Effector CD8-positive, alpha-beta T cell (primary cell): ENCODE measurements around the gene NKD2.
"Not testable (repeated sequence)": the region's sequence is repeated elsewhere in the genome, so short reads cannot be mapped to it uniquely, and the experiment has no call there.

Experiments used
- DNase-seq: peaks from one replicate; lab custom pipeline; 2025; lab: John Stamatoyannopoulos, UW

NKD2 gene

DNA sequence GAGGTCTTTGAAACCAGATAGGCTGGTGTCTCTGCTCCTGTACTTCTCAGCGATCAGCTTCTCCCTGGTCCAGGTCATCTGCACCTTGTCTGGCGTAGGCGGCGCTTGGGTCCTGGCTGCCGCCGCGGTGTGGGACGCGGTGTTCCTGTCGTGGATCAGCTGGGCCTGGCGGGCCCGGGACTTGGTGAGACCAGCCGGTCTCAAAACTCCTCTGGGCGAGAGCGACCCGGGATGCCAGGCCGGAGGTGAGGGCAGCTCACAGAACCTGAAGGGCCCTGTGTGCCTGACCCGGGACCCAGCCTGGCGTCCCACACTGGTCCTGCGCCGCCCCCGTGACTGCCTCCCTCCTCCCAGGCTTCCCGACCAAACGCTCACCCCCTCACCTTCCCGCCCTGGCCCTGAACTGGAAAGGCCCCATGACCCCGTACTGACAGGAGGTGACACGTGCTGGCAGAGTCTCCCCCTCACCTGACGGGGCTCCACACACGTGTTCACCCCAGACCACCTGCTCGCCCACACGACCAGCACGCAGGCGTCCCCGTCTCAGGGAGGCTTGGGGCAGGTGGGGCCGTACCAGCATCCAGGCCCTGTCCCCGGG, 49.0 kb downstream of the NKD2 start:
- DNase-seq: no peak

DNA sequence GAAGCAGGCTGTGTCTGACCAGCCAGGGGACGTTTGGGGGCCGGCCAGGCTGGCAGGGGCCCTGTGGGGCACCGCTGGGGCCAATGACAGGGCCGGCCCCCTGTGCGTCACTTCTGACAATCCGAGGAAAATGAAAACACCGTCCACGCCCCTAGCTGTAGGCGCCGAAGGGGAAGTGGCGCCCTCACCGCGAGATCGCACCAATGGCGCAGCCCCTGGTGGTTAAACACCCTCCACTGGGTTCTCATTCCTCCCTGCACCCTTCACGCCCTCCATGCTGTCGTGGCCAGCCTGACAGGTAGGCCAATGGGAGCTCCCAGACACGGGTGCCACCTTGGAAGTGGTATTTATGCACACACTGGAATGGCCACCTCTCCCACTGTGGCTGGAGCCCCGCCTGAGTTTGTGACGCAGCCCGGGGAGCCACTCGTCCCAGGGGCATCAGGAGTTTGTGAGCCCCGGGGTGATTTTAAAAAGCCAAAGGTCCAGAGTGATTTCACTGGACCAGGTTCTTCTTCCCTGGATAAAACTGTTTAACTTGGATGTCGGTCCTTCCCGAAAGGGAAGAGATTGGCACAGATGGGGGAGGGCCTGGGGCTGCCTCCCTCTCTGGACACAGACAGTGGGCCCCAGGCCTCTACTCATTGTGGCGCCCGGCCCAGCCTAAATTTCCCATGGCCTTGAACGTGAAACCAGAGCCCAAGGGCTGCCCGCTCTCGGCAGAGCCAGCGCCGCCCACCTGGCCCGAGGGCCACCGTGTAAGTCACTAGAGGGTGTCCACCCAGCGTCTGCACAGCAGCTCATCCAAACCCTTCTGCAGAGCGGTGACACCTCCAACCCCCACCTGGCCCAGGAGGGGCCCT, 49.7 kb downstream of the NKD2 start:
- DNase-seq: no peak

DNA sequence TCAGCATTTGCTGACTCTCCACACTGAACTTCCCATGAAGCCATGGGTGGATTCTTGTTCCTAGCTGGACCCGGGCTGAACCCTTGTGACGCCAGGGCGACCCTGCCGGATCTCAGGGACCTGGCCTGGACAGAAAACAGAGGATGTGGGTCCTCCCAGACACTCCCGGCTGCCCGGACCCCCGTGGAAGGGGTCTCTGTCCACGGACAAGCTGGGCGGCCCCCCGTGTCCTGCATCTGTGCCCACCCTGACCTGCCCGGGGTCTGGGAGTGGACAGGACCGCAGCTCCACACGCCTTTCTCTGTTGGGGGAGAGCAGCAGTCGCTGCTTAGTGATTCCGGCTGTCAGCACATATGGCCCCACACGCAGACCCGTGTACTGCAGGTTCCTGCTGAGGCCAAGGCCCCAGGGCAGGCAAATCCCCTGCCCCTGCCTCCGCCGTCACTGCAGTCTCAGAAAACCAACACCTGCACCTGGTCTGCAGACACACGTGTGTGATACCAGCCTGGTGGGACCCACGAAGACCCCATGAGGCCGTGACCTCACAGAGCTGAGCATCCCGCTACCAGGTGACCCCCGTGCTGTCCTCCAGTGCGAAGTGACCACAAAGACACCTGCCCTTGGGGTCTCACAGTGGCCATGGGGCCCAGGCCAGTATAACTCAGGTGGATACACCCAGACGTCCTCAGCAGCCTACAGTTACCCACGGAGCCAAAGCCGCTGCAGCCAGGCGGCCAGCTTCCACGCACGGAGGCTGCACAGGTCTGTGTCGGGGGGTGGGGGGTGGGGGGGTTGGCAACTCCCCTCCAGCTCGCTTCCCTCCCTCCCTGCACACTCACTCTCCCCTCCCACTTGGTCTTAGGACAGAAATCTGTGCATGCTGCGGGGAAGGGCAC, 50.6 kb downstream of the NKD2 start:
- DNase-seq: no peak

DNA sequence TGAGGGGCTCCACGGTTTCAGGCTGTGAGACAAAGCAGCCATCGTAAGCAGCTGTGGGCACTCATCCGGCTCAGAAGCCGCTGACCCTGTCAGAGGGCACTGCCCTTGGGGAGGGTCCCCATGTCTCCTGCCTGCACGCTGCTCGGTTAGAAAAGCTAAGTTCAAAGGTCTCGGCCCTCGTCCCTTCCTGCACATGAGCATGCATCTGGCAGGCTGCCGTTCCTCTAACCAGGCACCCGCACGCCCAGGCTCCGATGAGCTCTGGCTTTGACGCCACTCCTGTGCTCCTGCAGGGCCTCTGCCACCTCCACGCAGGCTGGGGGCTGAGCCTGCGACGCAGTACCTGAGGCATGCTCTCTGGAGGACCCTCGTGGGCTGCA, 51.3 kb downstream of the NKD2 start:
- no peak for DNase-seq

DNA sequence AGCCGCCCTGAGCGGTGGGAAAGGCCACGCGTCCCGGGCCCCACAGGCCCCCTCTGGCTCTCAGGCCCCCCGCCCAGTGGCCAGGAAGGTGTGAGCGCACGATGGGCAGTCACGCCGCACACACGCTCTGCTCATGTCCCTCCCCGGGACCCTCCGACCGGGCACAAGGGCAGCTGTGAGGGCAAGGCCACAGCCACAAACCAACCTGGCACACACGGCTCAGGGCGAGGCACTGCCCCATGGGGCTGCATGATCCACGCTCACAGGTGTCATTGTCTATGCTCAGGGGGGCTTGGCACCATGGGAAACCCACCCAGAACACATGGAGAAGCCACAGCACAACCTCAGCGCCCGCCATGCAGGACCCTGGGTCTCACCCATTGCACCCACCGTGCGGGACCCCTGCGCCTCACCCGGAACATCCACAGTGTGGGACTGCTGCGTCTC, 52.0 kb downstream of the NKD2 start:
- DNase-seq: no peak

DNA sequence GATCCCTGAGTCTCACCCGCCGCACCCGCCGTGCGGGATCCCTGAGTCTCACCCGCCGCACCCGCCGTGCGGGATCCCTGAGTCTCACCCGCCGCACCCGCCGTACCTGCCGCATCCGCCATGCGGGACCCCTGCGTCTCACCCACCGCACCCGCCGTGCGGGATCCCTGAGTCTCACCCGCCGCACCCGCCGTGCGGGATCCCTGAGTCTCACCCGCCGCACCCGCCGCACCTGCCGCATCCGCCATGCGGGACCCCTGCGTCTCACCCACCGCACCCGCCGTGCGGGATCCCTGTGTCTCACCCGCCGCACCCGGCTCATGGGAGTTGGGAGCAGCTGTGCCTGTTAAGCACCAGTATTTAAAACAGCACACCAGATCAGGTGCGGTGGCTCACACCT, 52.7 kb downstream of the NKD2 start:
- not testable (repeated sequence) for DNase-seq

DNA sequence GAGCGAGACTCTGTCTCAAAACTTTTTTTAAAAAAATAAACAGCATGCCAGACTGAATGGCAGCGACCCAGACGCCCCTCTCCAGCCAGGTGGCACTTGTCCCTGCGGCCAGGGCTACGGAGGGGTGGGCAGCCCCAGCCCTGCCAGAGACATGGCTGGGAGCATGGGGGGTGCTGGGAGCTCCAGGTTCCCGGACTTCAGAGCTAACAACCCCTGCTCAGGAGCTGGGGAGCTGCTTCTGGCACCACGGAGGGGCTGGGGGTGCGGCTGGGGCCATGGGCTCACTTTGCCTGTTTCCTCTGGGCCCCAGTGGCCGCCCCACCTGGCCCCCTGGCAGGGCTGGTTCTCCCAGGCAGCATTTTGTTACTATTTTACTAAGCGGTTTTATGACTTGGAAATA, 53.3 kb downstream of the NKD2 start:
- DNase-seq: no peak

DNA sequence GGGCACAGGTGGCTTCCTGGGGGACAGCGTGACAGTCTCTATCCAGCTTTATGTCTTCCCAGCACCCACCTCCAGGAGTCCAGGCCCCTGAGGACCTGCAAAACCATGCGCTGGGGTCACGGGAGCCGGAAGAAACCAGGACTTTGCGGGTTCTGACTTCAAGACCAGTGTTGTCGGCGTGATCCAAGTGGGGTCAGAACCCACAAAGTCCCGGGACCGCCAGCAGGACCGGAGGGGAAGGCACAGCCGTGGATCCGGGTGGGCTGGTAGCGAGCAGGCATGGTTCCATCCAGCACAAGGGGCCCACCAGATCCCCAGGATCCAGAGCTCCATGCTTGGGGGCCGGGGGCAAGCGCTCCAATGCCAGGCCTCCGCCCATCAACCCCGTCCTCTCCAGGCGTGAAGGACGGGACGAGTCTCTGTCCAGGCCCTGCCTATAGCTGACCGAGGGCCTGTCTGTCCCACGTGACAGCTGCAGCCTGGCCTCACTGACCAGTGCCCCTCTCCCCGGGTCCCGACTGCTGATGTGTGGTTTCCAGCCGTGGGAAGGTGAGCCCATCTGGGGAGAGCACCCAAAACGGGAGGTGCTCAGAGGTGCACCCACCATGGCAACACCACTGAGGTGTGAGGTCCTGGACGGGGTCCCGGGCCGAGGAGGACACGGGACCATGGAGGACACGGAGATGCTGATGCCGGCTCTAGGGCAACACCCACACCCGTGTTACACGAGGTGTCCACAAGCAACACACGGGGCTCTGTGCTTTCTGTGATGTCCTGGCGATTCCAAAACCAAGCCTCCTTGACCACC, 54.4 kb downstream of the NKD2 start:
- DNase-seq: no peak

DNA sequence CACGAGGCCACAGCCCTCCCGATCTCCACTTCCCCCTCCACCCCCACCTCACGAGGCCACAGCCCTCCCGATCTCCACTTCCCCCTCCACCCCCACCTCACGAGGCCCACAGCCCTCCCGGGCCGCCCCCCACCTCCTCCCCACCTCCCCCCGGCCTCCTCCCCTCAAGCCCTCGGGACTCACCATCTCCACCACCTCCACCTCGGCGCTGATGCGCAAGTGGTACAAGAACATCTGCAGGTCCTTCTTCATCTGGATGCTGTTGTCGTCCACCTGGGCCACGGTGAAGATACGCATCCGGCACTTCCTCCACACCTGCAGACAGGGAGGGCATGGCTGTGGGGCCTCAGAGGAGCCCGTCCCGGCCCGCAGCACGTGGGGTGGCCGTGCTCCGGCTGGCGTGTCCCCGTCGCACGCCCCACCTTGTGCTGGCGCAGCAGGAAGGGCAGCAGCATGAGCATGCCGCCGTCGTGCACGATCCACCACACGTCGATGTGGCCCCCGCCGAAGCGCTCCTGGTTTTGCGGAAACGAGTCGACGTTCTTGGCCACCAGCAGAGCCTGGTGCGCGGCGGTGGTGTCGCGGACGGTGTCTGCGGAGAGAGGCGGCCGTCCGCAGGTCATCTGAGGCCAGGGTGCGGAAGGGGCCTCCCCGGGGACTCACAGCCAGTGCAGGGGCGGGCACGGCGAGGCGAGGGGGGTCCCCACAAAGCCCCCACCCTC, 55.2 kb downstream of the NKD2 start:
- no peak for DNase-seq

DNA sequence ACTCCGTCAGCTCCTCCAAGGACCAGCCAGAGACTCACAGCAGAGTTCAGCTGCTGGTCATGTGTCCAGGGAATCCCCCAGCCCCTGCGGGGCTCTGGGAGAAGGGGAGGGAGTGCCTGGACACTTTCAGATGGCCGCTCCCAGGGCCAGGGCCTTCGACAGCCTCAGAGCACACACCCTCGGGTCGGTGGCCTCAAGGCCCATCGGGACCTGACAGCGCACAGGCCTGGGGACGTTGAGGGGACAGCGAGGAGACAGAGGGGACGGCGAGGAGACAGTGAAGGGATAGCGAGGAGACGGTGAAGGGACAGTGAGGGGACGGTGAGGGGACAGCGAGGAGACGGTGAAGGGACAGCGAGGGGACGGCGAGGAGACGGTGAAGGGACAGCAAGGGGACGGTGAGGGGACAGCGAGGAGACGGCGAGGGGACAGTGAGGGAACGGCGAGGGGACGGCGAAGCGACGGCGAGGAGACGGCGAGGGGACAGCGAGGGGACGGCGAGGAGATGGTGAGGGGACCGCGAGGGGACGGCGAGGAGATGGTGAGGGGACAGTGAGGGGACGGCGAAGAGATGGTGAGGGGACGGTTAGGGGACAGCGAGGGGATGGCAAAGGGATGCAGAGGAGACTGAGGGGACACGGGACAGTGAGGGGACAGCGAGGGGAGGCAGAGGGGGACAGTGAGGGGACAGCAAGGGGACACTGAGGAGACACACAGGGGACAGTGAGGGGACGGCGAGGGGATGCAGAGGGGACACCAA, 56.0 kb downstream of the NKD2 start:
- no peak for DNase-seq

DNA sequence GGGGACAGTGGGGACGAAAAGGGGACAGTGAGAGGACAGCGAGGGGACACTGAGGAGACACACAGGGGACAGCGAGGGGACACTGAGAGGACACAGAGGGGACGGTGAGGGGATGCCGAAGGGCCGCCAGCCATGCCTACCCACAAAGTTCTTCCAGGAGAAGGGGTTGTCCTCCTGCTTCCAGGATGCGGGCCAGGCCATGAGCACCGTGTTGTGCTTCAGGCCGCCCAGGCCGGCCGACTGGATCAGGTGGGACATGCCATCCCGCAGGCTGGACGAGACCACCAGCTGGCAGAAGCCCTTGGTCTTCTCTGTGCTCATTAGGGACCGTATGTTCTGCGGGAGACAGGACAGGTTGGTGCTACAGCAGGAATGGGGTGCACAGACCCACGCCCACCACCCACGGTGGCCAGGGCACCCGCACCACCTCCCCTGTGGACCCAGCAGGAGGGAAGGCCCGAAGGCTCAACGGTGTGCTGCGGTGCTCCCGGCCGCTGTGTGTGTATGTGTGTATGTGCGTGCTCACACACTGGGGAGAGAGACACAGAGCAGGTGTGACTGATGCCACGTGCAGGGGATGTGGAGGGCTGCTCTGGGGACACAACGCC, 56.6 kb downstream of the NKD2 start:
- no peak for DNase-seq

DNA sequence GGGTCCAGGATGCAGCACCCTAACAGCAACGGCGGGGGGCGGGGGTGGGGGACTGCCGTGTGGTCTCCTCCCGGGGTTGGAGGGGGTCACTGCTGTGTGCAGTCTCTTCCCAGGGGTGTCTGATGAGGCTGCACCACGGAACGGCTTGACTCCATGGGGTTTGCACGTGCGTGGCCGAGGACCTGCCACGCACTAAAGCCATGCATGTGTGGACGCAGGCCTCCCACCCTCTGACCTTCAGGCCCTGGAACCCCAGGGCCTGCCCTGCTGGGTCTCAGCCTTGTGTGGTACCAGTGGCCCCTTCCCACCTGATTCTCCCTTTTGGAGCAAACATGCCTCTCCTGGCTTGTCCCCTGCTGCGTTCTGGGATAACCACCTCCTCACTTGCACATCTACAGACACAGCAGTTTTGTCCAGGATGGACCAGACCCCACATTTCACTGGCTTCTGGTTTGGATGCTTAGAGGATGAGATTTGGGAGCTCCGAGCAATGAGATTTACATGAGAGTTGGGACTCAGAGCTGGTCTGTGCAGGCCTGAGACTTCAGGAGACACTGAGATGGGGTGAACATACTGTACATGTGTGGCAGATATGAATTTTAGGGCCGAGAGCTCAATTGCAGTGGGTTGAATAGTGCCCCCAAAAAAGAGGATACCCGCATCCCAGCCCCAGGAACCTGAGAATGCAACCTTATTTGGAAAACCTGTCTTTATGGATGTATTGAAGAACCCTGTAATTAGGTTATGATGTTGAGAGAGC, 57.5 kb downstream of the NKD2 start:
- no peak for DNase-seq

DNA sequence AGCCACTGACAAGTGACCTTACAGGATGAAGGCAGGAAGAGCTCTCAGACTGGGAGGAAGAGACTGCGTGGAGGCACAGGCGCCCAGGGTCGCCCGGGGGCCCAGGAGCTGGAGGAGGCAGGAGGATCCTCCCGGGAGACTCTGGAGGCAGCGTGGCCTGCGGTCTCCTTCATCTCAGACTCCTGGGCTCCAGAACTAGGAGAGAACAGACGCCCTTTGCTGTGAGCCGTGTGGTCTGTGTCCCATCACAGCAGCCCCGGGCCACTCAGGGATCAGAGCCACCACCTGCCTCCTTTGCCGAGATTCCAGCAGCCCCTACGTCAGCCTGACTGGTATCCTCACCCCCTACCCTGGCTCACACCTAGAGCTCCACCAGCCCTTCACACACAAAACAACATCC, 58.1 kb downstream of the NKD2 start:
- DNase-seq: no peak

DNA sequence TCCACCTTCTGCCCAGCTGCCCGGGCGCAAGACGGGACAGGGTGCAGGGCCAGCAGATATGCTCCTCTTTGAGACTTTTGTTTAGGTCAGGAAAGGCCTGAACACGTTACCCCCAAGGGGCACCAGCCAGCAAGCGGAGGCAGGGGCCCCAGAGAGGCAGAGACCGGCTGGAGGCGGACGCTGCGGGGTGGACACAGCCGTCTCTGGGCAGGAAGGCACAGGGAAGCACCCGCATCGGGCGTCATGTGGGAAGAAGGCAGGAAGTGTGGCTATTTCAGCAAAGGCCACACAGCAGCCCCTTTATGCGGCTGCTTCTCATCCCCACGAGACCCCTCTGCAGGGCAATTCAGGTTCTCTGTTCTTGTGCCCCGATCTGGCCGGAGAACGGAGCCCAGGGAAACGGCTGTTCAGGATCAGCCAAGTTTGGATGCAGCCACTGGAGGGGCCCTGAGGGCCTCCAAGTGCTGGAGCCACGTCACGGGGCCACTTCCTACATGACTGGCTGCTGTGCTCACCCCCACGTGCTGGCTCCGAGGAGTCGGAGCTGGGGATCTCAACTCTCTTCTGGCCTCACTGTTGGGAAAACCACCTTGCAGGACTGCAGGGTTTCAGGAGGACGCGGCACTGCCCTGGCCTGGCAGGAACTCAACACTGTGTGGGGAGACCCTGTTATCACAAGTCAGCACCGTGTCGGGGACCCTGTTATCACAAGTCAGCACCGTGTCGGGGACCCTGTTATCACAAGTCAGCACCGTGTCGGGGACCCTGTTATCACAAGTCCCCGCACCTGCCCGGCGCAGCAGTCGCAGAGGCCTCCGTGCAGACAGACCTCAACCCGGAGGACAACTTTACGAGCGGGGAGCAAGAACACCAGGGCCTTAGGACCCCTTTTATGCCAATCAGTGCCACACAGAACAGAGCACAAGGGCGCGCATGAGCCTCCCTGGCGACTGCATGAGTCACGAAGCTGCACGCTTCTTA, 58.8 kb downstream of the NKD2 start:
- DNase-seq: no peak

DNA sequence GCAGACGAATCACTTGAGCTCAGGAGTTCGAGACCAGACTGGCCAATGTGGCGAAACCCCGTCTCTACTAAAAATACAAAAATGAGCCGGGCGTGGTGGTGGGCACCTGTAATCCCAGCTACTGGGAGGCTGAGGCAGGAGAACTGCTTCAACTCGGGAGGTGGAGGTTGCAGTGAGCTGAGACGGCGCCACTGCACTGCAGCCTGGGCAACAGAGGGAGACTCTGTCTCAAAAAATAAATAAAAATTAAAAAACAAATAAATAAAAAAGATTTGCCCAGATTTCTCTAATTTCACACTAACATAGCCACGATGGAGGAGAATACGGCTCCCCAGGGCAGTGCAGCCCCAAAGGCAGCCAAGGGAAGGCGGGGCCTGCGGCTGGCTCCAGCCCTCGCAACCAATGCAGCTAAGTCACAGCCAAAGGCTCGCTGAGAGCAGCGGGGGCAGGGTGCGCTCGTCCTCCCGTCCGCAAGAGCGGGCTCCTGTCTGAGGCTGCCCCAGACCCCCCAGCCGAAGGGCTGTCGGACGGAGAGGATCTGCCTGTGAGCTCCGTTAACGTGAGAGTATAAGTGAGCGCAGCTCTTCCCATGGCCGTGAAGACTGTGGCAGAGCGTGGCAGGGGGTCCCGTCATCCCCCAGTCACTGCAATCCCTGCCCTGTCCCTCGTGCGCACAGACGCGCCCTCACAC, 59.7 kb downstream of the NKD2 start:
- no peak for DNase-seq

DNA sequence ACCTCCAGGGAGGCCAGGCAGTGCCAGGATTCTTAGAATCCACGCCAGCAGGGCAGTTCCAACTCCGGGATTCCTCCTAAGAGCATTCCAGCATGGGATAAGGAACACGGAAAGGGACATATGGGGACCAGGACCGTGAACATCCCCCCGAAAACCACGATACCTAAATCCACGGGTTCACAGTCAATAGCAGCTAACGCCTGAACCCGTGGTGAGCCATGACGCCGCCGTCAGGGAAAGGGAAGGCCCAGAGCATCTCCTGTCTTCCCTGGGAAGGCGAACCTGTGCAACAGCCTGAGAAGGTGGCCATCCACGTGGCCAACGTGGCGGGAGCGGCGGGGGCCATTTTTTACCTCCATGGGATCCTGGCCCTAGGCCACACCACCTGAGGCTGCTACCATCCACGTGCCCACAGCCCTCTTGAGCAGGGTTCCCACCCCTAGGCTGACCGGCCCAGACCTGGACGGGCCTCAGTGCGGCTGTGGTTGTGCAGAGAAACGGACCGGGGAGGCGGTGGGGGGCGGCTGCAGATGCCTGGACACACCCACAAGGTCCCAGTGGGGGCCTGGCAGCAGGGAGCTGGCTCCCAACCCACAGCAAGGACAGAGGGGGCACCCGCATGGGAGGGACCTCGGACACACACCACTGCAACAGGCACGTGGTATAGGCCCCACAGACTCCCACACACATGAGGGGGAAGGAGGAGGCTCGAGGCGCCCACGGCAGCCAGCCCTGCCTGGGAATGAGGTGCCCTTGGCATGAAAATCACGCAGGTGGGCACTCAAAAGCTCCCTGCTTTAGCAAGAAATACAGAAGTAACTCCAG, 60.5 kb downstream of the NKD2 start:
- DNase-seq: no peak
